Measurements from ENCODE around the gene KLC1. TPM values are rescaled to one million over a fixed set of nuclear protein-coding genes. Genes with fewer than 3 reads are reported as not detected.

KLC1 gene
- total RNA-seq, 1 experiment from 2014 or later: 163 TPM

DNA sequence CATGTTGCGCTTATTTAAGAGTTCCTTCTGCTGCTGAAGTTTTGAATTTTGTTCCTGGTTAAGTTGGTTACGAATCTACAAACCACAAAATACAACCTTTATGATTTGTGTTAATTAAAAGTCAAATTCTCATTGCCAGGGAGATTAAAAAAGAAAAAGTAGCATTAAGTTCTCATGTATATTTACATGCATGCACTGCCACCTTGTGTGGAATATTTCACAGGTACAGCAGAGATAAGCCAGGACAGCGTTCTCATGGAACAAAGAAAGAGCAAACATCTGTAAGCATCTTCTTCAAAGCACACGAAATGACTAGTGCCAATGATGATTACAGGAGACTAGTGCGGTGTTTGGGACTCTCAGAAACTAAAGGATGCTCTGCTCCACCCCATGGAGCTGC is 120.8 kb downstream of the KLC1 start:
- H3K27ac ChIP-seq (ENCODE audit: low read depth, low read length, poor library complexity, severe bottlenecking): no peak overlapping the region
- no TSS peak for BruUV-seq (replicated peaks)
- no peaks in the 10 kb centered on the region for H3K27me3 ChIP-seq (replicated peaks; ENCODE audit: insufficient read depth, low read depth, low read length, poor library complexity)

More for the DNA sequence above, 120.8 kb downstream of the KLC1 start:
- intact Hi-C loops (cut with micrococcal nuclease; ENCODE audit: unreplicated experiment): no loop called here
- DNase-seq (ENCODE audit: low spot score): no peak
- H3K36me3 ChIP-seq (ENCODE audit: insufficient read depth, low read length, poor library complexity, severe bottlenecking): no peaks in the 10 kb centered on the region
- H3K4me1 ChIP-seq (ENCODE audit: insufficient read depth, low read length, poor library complexity, severe bottlenecking): peaks cover 10% of the 10 kb centered on the region
- H3K4me3 ChIP-seq (ENCODE audit: low read depth, low read length, poor library complexity, severe bottlenecking): no peak overlapping the region
- ChIA-PET POLR2A (ENCODE audit: low non-redundant PET) (no interaction called here), CTCF (no interaction called here)
- TF ChIP-seq EZH2 (IDR thresholded peaks at IDR 0.05; ENCODE audit: borderline replicate concordance, low read depth, low read length, poor library complexity, severe bottlenecking) (no peak), CTCF (conservative IDR thresholded peaks at IDR 0.05; ENCODE audit: low read depth, low read length) (no peak)
- no peaks in the 10 kb centered on the region for H3K9me3 ChIP-seq (ENCODE audit: low read depth, low read length, poor library complexity, severe bottlenecking)

Other genes starting within 250 kb of the KLC1 start
- 94.4 and 101 TPM in 2 replicates for gene MARK3, start 243.8 kb upstream of the KLC1 start, total RNA-seq (2021)
- gene CKB, start 106.4 kb upstream of the KLC1 start, total RNA-seq (2021): 118 and 183 TPM in 2 replicates
- gene TRMT61A, start 100.0 kb upstream of the KLC1 start, total RNA-seq (2021): 19.3 and 23.6 TPM in 2 replicates
- gene BAG5, start 66.6 kb upstream of the KLC1 start, total RNA-seq (2021): 35.4 and 39.8 TPM in 2 replicates
- 48.6 and 51.0 TPM in 2 replicates for gene COA8, start 66.3 kb upstream of the KLC1 start, total RNA-seq (2021)
- 82.1 and 91.8 TPM in 2 replicates for gene XRCC3, start 86.2 kb downstream of the KLC1 start, total RNA-seq (2021)
- gene ZFYVE21, start 86.6 kb downstream of the KLC1 start, total RNA-seq (2021): 35.7 and 38.6 TPM in 2 replicates
- gene PPP1R13B, start 218.4 kb downstream of the KLC1 start, total RNA-seq (2021): 4.4 and 4.8 TPM in 2 replicates